IMR-90 (cell line): ENCODE measurements around the gene TES. TPM values are rescaled to one million over a fixed set of nuclear protein-coding genes. Genes with fewer than 3 reads are reported as not detected.

Source experiments
- ATAC-seq: fragments of 200-7000 bp; cut with Tn5 transposase; 2 replicates; pipeline ENCODE4 v1.9.1; 2020; ENCODE audit warnings: low read depth, mild to moderate bottlenecking, moderate library complexity
- BruUV-seq: library from RNA; stranded (reverse); fragments of 400-500 nt; replicated peaks from 2 replicates; lab custom pipeline; 2021; lab: Mats Ljungman, UMichigan
- CTCF ChIA-PET: fragments of 300-600 bp; formaldehyde crosslinking; extraction: SDS; loops from one replicate; lab custom pipeline; 2021; ENCODE audit warnings: antibody characterized with exemption; lab: Yijun Ruan, JAX
- POLR2A ChIA-PET: fragments of 300-600 bp; sonication (Branson Sonifier 250); formaldehyde crosslinking; loops from one replicate; lab custom pipeline; 2022; ENCODE audit warnings: antibody characterized with exemption; ENCODE audit not compliant: unreplicated experiment; lab: Charles Lee
- DNase-seq: peaks from one replicate; pipeline ENCODE4 v3.0.0; 2013
- H2AFZ ChIP-seq: replicated peaks from 2 replicates; pipeline ENCODE3; 2013; ENCODE audit warnings: low read length, mild to moderate bottlenecking; ENCODE audit not compliant: poor library complexity
- H2AK5ac ChIP-seq: 2 replicates; pipeline ENCODE4 v1.6.1; 2013; ENCODE audit warnings: low read depth, low read length, inconsistent platforms
- H2AK9ac ChIP-seq: replicated peaks from 2 replicates; pipeline ENCODE3; 2013; ENCODE audit warnings: mild to moderate bottlenecking, low read depth, low read length, moderate library complexity; ENCODE audit not compliant: poor library complexity
- H2BK120ac ChIP-seq: 2 replicates; pipeline ENCODE4 v1.6.1; 2013; ENCODE audit warnings: low read depth, low read length, inconsistent platforms
- H2BK15ac ChIP-seq: 3 replicates; pipeline ENCODE4 v1.6.1; 2013; ENCODE audit warnings: low read depth, low read length, inconsistent platforms
- H2BK20ac ChIP-seq: 2 replicates; pipeline ENCODE4 v1.6.1; 2013; ENCODE audit warnings: low read depth, mild to moderate bottlenecking, inconsistent platforms, low read length, moderate library complexity
- H2BK5ac ChIP-seq: 2 replicates; pipeline ENCODE4 v1.6.1; 2013; ENCODE audit warnings: mild to moderate bottlenecking, low read depth, low read length, inconsistent platforms; ENCODE audit not compliant: poor library complexity, severe bottlenecking
- H3K14ac ChIP-seq: replicated peaks from 2 replicates; pipeline ENCODE4 v1.6.1; 2013; ENCODE audit warnings: low read depth, low read length, inconsistent platforms
- H3K18ac ChIP-seq: 2 replicates; pipeline ENCODE4 v1.6.1; 2013; ENCODE audit warnings: low read depth, low read length, control low read depth
- H3K23ac ChIP-seq: 2 replicates; pipeline ENCODE4 v1.6.1; 2013; ENCODE audit warnings: low read depth, low read length, inconsistent platforms
- H3K27ac ChIP-seq: 2 replicates; pipeline ENCODE4 v1.5.1; 2013; ENCODE audit warnings: mild to moderate bottlenecking, control low read depth, low read length; ENCODE audit not compliant: insufficient read depth
- H3K27me3 ChIP-seq: 2 replicates; pipeline ENCODE4 v1.6.1; 2013; ENCODE audit warnings: low read length; ENCODE audit not compliant: control insufficient read depth, insufficient read depth
- H3K36me3 ChIP-seq: 2 replicates; pipeline ENCODE4 v1.6.1; 2013; ENCODE audit warnings: low read length, mixed read lengths; ENCODE audit not compliant: control insufficient read depth, insufficient read depth
- H3K4ac ChIP-seq: 2 replicates; pipeline ENCODE4 v1.6.1; 2013; ENCODE audit warnings: low read depth, low read length, inconsistent platforms
- H3K4me1 ChIP-seq: 2 replicates; pipeline ENCODE4 v1.6.1; 2013; ENCODE audit warnings: low read length, mixed read lengths; ENCODE audit not compliant: control insufficient read depth, insufficient read depth
- H3K4me2 ChIP-seq: 2 replicates; pipeline ENCODE4 v1.6.1; 2013; ENCODE audit warnings: low read depth, mild to moderate bottlenecking, control low read depth, low read length, moderate library complexity
- H3K4me3 ChIP-seq: 2 replicates; pipeline ENCODE4 v1.5.1; 2013; ENCODE audit warnings: low read depth, mild to moderate bottlenecking, control low read depth, low read length, moderate library complexity; ENCODE audit not compliant: insufficient read depth
- H3K56ac ChIP-seq: 2 replicates; pipeline ENCODE4 v1.6.1; 2013; ENCODE audit warnings: low read length, inconsistent platforms; ENCODE audit not compliant: insufficient read depth; ENCODE audit errors: extremely low read depth
- H3K79me1 ChIP-seq, 2 experiments: 2 replicates each; pipeline ENCODE4 v1.6.1; 2013; ENCODE audit warnings: low read length in 2 of 2, inconsistent platforms in 1 of 2, low read depth in 1 of 2
- H3K9ac ChIP-seq: 2 replicates; pipeline ENCODE4 v1.6.1; 2013; ENCODE audit warnings: low read depth, low read length, control low read depth
- H3K9me1 ChIP-seq: 2 replicates; pipeline ENCODE4 v1.6.1; 2013; ENCODE audit warnings: low read length, inconsistent platforms; ENCODE audit not compliant: insufficient read depth
- H3K9me3 ChIP-seq: 2 replicates; pipeline ENCODE4 v1.6.1; 2013; ENCODE audit warnings: low read length; ENCODE audit not compliant: control insufficient read depth, insufficient read depth
- H4K20me1 ChIP-seq: 2 replicates; pipeline ENCODE4 v1.6.1; 2013; ENCODE audit warnings: low read length, inconsistent platforms; ENCODE audit not compliant: insufficient read depth
- H4K5ac ChIP-seq: 2 replicates; pipeline ENCODE4 v1.6.1; 2013; ENCODE audit warnings: mild to moderate bottlenecking, low read depth, low read length, control low read depth
- H4K8ac ChIP-seq, 2 experiments: 2 replicates each; pipeline ENCODE4 v1.6.1; 2013; ENCODE audit warnings: low read depth in 2 of 2, low read length in 2 of 2, control low read depth in 1 of 2, inconsistent platforms in 1 of 2
- H4K91ac ChIP-seq: 2 replicates; pipeline ENCODE4 v1.6.1; 2013; ENCODE audit warnings: low read depth, low read length, inconsistent platforms; ENCODE audit not compliant: insufficient read depth
- BHLHE40 ChIP-seq: fragments of 150-350 bp; IDR thresholded peaks from 2 replicates; pipeline ENCODE4 v1.6.1; 2016; ENCODE audit warnings: mild to moderate bottlenecking, low read depth, low read length
- CEBPB ChIP-seq: IDR thresholded peaks from 2 replicates; pipeline ENCODE4 v1.6.1; 2012; ENCODE audit warnings: low read depth, low read length, improper control_type of control experiment
- FOS ChIP-seq: fragments of 150-350 bp; IDR thresholded peaks from 2 replicates; pipeline ENCODE4 v1.6.1; 2016; ENCODE audit warnings: low read depth, low read length
- MXI1 ChIP-seq: IDR thresholded peaks from 2 replicates; pipeline ENCODE4 v1.6.1; 2012; ENCODE audit warnings: low read depth, mild to moderate bottlenecking, low read length, moderate library complexity, borderline replicate concordance
- NFE2L2 ChIP-seq: fragments of 150-350 bp; IDR thresholded peaks from 2 replicates; pipeline ENCODE4 v1.6.1; 2016; ENCODE audit warnings: low read depth, mild to moderate bottlenecking, low read length
- RFX5 ChIP-seq: IDR thresholded peaks from 2 replicates; pipeline ENCODE4 v1.8.0; 2012; ENCODE audit warnings: low read depth, mild to moderate bottlenecking, low read length, moderate library complexity
- dilution Hi-C: fragments of 300-500 bp; cut with HindIII; formaldehyde crosslinking; loops from one replicate; pipeline ENCODE4 v1.14.3; 2018; ENCODE audit warnings: low sequenced_read_pairs; ENCODE audit not compliant: unreplicated experiment
- in situ Hi-C: fragments of 300-500 bp; cut with MboI; formaldehyde crosslinking; loops from 3 replicates; pipeline ENCODE4 v1.14.3; 2019; ENCODE audit warnings: low sequenced_read_pairs, inconsistent platforms, mixed read lengths
- intact Hi-C: fragments of 100-400 bp; cut with micrococcal nuclease; formaldehyde crosslinking; loops from 2 replicates; pipeline ENCODE4 v1.10.0; 2022
- polyA plus RNA-seq, 3 experiments: library from polyadenylated mRNA; depleted of rRNA; stranded (reverse); fragments of >200 nt; gene quantifications; 2 replicates each; pipeline ENCODE4 v1.2.3, GENCODE V29; 2012; ENCODE audit warnings: low replicate concordance in 1 of 3
- total RNA-seq: library from RNA; depleted of rRNA; stranded (reverse); fragments of >200 nt; gene quantifications from 2 replicates; pipeline ENCODE4 v1.2.3, GENCODE V29; 2012
- TF ChIP-seq, protein P1 (sequence below): fragments of 150-350 bp; IDR thresholded peaks from 2 replicates; pipeline ENCODE4 v1.6.1; 2017; ENCODE audit warnings: mild to moderate bottlenecking, antibody characterized with exemption, low read length, low read depth
- TF ChIP-seq, protein P2 (sequence below): conservative IDR thresholded peaks from 2 replicates; pipeline ENCODE4 v1.5.1; 2012; ENCODE audit warnings: mild to moderate bottlenecking, low read depth, low read length, improper control_type of control experiment

TES gene
- total and polyA plus RNA-seq, 2 of the 4 experiments (the other 2 are of a cell fraction), result 54.0 to 83.3 TPM

DNA sequence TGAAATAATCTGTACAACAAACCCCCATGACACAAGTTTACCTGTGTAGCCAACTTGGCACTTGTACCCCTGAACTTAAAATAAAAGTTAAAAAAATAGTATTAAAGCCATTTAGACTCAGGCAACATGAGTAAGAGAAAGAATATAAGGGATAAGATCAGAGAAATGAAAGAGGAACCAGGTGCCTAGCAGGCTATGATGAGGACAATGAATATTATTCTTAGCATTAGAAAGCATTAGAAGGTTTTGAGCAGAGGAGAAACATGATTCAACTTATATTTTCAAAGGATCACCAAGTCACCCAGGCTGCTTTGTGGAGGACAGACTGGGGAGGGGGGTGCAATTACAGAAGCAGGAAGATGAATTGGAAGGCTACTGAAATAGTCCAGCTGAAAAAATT lies 48.1 kb upstream of the TES start:
- no peaks in the 10 kb centered on the region for H3K9me3 ChIP-seq
- no peak overlapping the region for H2AK9ac ChIP-seq
- H3K4me3 ChIP-seq, result no peak overlapping the region
- no peaks in the 10 kb centered on the region for H3K36me3 ChIP-seq
- ATAC-seq (no peak), DNase-seq (no peak)
- no peak overlapping the region for H3K56ac ChIP-seq
- peaks cover 2% of the 10 kb centered on the region; the same call in 1 of the 2 replicates for H3K9me1 ChIP-seq
- intact Hi-C loops (no loop called here), in situ Hi-C loops (no loop called here), dilution Hi-C loops (no loop called here)
- TF ChIP-seq RFX5 (no peak), MXI1 (no peak), NFE2L2 (no peak), BHLHE40 (no peak), CEBPB (no peak), FOS (no peak)
- TF ChIP-seq, protein P1, sequence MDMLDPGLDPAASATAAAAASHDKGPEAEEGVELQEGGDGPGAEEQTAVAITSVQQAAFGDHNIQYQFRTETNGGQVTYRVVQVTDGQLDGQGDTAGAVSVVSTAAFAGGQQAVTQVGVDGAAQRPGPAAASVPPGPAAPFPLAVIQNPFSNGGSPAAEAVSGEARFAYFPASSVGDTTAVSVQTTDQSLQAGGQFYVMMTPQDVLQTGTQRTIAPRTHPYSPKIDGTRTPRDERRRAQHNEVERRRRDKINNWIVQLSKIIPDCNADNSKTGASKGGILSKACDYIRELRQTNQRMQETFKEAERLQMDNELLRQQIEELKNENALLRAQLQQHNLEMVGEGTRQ, result no peak
- TF ChIP-seq, protein P2, sequence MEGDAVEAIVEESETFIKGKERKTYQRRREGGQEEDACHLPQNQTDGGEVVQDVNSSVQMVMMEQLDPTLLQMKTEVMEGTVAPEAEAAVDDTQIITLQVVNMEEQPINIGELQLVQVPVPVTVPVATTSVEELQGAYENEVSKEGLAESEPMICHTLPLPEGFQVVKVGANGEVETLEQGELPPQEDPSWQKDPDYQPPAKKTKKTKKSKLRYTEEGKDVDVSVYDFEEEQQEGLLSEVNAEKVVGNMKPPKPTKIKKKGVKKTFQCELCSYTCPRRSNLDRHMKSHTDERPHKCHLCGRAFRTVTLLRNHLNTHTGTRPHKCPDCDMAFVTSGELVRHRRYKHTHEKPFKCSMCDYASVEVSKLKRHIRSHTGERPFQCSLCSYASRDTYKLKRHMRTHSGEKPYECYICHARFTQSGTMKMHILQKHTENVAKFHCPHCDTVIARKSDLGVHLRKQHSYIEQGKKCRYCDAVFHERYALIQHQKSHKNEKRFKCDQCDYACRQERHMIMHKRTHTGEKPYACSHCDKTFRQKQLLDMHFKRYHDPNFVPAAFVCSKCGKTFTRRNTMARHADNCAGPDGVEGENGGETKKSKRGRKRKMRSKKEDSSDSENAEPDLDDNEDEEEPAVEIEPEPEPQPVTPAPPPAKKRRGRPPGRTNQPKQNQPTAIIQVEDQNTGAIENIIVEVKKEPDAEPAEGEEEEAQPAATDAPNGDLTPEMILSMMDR, result no peak
- H2AFZ ChIP-seq, result no peak overlapping the region
- H2AK5ac ChIP-seq, result no peak overlapping the region
- no peak overlapping the region for H2BK20ac ChIP-seq
- no peaks in the 10 kb centered on the region for H3K79me1 ChIP-seq
- no peak overlapping the region for H4K5ac ChIP-seq
- no peak overlapping the region for H3K9ac ChIP-seq
- H4K91ac ChIP-seq, result no peak overlapping the region
- H3K27me3 ChIP-seq, result no peaks in the 10 kb centered on the region; the same call in 1 of the 2 replicates
- no peak overlapping the region for H3K18ac ChIP-seq
- no peaks in the 10 kb centered on the region for H4K20me1 ChIP-seq
- H3K14ac ChIP-seq, result no peak overlapping the region
- POLR2A ChIA-PET, result no interaction called here
- H2BK120ac ChIP-seq, result no peak overlapping the region
- H3K4me1 ChIP-seq, result peaks cover 3% of the 10 kb centered on the region; the same call in 1 of the 2 replicates
- no peak overlapping the region for H3K23ac ChIP-seq
- no peak overlapping the region for H4K8ac ChIP-seq
- CTCF ChIA-PET, result no interaction called here
- BruUV-seq, result no TSS peak
- H3K27ac ChIP-seq, result no peak overlapping the region
- no peak overlapping the region for H2BK15ac ChIP-seq
- H3K4ac ChIP-seq, result no peak overlapping the region
- H2BK5ac ChIP-seq, result no peak overlapping the region
- no peak overlapping the region for H3K4me2 ChIP-seq
